22Rv1 (cell line): ENCODE measurements around the gene TAPBP.

Experiments used
- CTCF ChIP-seq: fragments of 450-650 bp; IDR thresholded peaks from 2 replicates; pipeline ENCODE4 v1.5.1; 2017; ENCODE audit warnings: mild to moderate bottlenecking
- ZFX ChIP-seq: fragments of 450-650 bp; IDR thresholded peaks from 2 replicates; pipeline ENCODE4 v1.6.1; 2017; ENCODE audit warnings: antibody characterized with exemption, borderline replicate concordance

- no peak for TF ChIP-seq CTCF
- TF ChIP-seq ZFX: no peak
These were observed 54.8 kb downstream of the TAPBP start for GRCh38 chr6:33259032-33259431.
